Inflammatory macrophage (primary cell): ENCODE data around the gene MED22.
"Not testable (repeated sequence)": the region's sequence is repeated elsewhere in the genome, so short reads cannot be mapped to it uniquely, and the experiment has no call there.

Source experiments
- DNase-seq, 2 donors: peaks; one replicate each; pipeline ENCODE4 v3.0.0-alpha.2; 2020 to 2022

Gene MED22

DNA sequence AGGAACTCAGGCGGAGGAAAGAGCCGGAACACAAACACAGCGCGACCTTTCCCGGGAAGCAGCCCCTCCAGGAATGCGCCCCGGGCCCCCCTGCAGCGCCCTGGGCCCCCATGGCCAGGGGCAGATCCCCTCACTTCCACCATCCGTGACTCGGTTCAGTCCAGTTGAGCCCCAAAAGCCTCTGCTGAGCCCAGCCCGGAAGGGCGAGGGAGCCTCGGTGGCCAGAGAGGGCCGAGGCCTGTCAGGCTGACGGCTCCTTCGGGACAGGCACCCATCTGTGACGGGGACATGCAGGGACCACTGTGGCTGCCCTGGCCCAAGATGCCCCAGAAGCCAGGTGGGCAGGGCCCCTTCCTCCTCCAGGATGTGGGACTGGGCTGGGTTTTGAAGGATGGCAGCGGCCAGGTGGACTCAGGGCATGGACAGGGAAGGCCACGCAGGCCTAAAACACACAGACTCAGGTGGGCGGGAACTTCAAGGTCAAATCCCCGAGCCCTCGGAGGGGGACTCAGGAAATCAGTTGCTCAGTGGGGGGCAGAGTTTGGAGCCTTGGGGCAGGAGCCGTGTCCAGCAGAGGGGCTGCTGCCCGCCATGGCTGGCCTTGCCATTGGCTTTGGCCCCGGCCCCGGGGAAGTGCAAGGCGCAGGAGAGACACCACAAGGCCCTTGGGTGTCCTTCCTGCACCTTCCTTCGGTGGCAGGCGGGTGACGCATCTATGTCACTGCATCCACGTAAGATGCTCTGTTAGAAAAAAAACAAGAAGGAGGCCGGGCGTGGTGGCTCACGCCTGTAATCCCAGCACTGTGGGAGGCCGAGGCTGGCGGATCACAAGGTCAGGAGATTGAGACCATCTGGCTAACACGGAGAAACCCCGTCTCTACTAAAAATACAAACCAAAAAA lies 43.2 kb downstream of the MED22 start:
- no peak for DNase-seq

DNA sequence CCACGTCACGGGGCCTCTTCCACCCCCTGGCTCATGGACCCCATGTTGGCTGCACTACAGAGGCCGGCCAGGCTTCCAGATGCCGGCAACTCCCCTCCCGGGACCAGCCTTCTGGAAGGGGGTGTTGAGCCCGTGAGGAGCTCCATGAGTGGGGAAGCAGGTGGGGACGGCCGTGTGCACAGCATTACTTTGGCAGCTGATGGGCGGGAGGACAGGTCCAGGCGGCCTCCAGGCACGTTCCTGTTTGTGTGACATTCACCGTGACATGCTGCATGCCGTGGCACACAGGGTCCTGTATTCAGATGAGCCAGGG lies 43.8 kb downstream of the MED22 start:
- DNase-seq, result no peak

- no peak for DNase-seq
These were observed 44.4 kb downstream of the MED22 start for GRCh38 chr9:133303266-133304157.

DNA sequence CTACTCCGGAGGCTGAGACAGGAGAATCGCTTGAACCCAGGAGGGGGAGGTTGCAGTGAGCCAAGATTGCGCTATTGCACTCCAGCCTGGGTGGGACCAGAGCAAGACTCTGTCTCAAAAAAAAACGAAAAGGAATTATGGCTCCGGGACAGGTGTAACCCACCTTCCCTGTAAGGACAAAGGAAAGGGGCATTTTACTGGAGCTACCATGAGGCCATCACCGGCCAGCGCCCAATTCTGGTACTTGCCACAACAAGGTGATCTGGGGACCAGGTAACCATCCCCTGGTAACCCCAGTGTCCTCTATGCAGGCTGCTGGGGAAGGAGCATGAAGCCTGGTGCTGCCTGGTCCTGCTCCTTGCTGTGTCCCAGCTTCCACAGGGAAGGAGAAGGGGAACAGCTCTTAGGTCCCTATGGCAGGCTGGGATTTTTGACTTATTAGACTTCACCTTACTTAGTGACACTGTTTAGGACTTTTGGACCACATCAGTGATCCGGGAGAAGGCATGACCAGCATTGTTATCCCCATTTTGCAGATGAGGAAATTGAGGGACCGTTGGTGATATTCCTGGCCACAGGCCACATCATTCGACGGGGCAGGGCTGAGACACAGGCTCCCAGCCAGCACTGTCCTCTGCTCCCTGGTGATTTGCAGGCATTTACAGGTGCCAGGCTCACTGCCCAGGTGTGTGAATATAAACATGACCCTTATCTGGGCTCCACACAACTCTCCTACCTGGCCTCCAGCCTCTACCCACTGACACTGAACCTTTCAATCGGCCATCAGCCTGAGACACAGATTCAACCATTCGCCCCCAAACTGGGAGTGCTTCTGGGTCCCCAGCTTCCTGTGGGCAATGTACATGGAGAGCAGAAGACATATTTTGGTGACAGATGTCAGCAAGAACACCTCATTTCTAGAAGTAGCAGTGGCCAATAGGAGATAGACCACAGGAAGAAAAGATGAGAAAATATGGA lies 46.4 kb downstream of the MED22 start:
- no peak for DNase-seq

DNA sequence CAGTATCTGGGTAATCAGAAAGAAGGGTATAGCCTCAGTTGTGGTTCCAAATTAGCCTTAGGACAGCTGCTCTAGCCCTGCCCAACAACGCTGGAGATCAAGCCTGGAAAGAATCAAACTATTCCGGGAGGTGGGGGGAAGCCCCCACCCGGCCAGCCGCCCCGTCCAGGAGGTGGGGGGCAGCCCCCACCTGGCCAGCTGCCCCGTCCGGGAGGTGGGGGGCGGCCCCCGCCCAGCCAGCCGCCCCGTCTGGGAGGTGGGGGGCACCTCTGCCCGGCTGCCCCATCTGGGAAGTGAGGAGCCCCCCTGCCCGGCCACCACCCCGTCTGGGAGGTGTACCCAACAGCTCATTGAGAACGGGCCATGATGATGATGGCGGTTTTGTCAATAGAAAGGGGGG lies 47.9 kb downstream of the MED22 start:
- not testable (repeated sequence) for DNase-seq

DNA sequence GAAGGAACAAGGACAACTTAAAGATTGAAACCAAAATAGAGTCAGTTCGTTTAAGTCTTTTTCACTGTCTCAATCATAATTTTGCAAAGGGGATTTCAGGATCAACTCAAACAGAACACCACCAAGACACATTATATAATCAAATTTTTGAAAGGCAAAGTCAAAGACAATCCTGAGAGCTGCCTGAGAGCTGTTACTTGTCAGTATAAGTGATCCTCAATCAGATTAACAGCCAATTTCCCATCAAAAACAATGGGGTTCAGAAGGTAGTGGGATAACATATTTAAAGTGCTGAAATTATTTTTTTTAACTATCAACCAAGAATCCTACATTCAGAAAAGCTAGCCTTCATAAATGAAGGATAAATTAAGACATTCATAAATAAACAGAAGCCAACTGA lies 53.7 kb downstream of the MED22 start:
- no peak for DNase-seq

DNA sequence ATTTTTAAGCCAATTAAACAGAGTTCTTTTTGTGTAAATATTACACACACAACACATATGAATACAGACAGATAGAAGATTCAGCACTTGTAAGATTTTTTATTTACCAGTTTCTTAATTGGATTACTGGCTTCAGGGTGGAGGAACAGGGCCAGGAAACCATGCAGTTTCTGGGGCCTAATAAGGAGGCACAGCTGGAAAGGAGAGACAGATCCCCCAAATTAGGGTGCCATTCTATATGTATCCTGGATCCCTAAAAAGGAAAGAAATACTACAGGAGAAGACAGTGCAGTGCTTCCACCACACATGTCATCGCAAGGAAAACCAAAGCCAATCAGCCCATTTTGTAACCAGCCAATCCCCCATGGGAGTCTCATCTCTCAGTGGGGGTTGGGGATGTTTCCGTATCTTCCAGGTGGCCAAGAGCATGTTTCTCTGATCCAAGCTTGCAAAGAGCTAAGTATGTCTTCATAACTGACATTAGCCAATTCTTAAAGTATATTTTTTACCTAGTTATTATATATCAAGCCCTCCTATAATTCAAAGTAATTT lies 57.1 kb downstream of the MED22 start:
- DNase-seq, result no peak
